CD1c-positive myeloid dendritic cell (primary cell): ENCODE measurements around the gene SPX.

Experiments used
- DNase-seq: peaks from one replicate; pipeline ENCODE4 v3.0.0-alpha.2; 2016; ENCODE audit errors: extremely low spot score

Gene SPX

GRCh38 chr12:21538061-21538653, 12.1 kb downstream of the SPX start:
- DNase-seq = no peak

DNA sequence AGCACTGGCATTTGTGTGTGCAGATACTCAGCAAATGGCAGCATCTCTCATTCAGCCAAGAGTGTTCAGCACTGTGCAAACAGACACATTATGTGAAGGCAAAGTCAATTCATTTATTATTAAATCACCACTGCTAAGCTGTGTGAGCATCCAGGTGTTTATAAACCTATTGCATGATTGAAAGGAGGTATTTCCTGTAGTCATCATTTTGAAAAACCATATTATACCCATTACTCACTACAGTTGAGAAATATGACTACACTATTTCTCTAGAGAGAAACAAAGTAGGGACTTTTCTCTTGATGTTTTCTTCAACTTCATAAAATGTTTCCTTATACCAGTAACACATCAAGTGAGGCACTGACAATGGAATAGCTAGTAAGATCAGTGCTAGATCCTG, 13.7 kb downstream of the SPX start:
- DNase-seq = no peak

GRCh38 chr12:21541773-21542172, 15.7 kb downstream of the SPX start:
- no peak for DNase-seq

DNA sequence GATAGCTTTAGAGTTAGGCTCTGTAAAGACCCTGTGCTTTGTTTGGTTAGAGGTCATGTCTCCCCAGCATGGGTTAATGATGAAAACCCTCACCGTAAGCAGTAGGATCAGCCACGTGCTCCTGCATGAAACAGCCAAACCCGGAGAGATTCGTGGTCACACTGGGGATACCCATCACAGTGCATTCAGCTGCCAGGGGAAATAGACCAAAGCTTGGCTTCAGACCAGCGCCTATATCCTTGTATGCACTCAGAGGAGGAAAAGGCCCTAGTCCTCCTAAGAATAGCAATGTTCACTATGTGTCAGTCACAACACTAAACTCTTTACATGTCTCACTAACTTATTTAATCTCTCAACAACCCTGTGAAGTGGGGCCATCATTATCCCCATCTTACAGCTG, 16.3 kb downstream of the SPX start:
- no peak for DNase-seq

DNA sequence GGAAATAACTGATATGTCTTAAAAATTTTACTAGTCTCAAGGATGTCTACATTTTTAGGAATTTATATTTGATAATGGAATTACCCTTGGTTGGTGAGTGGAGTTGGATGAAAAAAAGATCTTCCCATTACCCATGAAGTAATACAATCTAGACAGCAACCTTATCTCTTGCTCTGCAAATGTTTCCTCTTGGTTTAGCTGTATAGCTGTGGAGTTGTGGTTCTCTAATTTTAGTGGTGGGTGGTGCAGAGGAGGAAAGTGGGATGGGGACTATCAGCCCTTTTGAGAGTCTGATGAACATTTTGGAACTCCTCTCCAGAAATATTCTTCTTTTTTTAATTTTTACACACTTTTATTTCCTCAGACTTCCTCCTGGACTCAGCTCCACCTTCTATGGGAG, 17.1 kb downstream of the SPX start:
- no peak for DNase-seq

DNA sequence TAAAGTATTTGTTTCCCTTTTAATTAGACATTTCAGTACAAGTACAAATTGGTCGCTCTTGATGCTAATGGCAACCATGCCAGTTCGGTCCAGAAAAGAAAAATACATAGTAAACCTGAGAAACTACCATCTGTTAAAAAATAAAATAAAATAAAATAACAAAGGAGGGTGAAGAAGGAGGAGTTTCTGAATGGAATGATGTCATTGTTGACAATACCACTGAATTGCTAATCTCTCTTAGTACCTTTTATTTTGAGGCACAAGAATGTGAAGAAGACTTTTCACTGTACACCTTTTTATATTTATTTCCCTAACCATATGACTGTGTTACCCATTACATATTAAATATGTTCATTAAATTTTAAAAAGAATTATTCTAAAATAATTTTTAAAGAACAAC, 19.5 kb downstream of the SPX start:
- DNase-seq = no peak

GRCh38 chr12:21546716-21547115, 20.6 kb downstream of the SPX start:
- no peak for DNase-seq

DNA sequence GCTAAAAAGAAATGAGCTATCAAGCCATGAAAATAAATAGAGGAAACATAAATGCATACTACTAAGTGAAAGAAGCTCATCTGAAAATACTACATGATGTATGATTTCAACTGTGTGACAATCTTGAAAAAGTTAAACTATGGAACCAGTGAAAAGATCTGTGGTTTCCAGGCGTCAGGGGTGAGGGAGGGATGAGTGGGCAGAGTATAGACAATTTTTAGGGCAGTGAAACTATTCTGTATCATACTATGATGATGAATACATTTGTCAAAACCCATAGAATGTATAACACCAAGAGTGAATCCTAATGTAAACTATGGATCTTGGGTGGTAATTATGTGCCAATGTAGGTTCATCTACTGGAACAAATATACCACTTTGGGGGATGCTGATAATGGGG, 21.3 kb downstream of the SPX start:
- no peak for DNase-seq

DNA sequence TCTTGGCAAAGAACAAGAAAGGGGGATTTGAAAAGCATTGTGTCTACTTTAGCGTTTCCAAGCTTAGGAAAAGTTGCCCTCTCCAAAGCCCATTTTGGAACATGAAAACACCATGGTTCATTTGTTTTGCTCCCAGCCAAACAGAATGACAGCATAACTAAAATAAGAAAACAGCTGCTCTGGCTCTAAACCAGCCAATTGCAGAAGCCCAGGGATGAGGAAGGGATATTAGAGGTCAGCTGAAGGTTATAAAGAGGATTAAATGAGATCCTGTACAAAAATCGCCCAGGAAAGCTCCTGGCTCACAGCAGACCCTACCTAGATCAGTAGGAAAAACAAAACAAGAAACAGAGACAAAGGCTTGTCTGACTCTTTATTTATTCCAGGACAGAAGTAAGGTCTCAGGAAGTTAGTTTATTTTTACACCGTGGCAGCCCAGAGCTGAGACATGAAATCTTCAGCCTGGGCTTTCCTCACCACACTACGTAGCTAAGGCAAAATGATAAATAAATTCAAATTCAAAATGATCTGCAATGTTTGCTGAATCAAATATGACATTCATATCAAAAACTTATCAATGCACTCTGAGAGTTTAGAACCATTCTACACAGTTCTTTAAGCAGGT, 25.9 kb downstream of the SPX start:
- no peak for DNase-seq

DNA sequence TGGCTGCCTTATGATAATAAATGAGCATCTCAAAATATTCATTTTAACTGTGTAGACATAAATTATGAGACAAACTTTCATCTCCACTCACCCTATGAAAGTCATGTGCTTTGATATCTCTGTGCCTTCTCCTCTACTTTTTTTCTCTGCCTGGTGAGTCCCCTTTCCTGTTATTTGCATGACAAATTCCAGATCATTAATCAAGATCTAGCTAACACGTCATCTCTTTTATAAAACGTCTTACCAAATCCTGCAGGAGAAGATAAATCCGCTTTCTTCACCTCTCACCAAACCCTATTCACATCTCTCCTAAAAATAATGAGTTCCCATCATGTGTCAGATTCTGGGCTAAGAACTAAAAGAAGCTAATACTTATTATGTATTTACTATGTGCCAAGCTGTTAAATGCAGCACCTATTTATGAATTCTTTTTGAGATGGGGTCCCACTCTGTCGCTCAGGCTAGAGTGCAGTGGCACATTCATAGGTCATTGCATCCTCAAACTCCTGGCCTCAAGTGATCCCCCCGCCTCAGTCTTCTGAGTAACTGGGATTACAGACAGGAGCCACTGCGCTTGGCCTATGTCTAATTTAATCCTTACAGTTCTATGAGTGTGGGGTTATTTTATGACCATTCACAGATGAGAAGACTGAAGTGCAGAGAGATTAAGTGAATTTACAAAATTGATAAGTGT, 26.7 kb downstream of the SPX start:
- no peak for DNase-seq

DNA sequence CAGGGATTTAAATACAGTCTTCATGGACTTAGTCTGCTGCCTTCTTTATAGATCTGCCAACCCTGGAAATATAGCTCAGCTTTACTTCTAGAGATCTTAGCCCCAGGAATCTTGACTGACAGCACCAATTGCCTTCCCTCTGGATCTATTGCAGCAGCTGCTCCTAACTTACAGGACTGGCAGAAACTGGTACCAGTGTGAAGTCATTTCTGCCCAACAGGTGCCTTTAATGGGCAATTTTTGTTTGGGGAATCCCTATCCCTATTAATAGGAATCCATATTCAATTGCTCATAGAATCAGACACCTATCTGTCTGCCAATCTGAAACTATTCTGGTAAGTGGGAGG, 27.2 kb downstream of the SPX start:
- no peak for DNase-seq

- DNase-seq = no peak
Observed at GRCh38 chr12:21558100-21558679, 32.1 kb downstream of the SPX start.

DNA sequence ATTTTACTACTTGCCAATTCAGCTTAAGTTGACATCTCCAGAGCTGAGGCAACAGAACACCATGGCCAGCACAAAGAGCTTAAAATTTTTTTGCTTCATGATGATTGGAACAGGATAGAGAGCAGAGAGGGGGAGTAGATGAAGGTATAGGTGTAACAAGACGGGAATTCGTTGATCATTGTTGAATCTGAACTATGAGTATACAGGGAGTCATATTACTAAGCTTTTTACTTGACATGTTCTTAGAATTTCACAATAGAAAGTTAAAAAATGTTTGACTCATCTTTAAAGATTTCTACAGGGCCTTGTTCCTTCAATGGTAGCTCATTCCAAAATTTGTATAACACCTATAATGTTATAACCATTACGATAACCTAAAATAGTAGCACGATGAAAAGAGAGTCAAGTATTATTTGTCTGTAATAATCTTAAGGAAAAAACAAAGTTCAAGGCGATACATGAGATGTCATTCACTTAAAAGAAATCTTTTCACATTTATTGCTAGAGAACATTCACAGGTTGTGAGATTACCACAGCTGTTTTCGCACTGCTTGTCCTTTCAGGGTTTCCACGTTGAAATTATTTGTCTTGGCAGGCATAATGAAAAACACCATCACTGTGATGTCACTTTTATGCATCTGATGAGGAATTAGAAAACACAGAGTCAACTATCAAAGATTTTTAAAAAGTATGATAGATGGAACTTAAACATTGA, 33.9 kb downstream of the SPX start:
- no peak for DNase-seq

- DNase-seq = no peak
Observed at GRCh38 chr12:21561158-21561557, 35.1 kb downstream of the SPX start.

DNA sequence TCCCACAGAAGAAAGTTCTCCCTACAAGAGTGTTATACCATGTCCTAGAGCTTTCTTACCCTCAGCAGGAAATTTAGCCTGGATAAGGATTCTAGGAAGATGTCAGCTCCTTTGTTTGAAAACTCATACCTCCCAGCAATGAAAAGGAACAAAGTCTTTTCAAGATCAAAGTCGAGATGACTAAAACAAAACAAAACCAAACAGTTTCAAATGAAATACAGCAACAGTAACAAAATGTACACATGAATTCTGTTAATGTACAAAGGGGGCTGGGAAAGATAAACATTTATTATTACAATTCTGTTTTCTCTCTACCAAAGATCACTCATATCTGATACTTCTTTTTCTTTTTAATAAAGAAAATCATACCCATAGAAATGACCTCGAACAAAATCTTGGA, 36.8 kb downstream of the SPX start:
- DNase-seq = no peak

DNA sequence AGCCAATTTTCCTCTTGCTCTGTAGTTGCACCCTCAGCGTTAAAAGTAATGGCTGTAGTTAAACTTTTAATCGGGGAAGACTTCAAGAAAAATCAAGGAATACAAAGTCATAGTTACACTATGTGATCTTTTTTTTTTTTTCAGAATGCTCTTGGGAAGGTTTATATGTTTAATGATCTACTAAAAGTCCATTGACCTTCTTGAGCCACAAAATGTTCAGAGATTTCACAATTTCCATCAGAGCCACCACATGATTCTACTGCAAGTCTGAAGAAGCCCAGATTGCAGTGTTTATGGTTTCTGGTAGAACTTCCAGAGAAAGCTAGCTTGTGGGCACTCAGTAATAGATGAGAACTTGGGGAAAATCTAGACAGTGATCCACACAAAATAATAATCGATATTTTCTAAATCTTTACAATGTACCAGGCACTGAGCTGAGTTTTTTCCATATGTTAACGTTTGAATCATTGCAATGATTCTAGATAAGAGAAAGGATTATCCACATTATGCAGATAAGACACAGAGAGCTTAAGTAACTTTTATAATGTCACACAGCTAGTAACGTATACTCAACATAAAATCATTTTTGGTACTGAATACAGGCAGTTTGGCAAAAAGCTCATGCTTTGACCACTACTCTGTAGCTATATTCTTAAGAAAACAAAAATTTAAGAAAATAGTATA, 40.3 kb downstream of the SPX start:
- no peak for DNase-seq

DNA sequence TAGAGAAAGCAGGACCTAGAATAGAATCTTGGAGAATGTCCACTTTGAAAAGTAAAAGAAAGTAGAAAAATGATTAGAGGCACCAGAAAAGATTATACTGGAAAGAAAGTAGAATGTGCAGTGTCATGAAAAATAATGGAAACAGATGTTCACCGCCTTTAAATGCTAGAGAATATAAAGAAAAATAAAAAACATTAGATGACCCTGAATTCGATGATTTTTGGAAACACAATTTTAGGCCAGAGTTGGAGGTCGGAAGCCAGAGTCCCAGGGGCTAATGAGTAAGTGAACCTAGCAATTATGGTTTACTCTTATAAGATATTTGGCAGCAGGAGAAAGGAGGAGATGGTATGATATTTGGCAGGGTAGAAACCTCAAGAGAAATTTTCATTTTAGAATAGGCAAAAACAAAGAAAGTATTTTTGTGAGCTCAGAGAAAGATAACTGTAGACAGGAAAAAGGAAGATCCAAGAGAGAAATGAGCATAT, 40.9 kb downstream of the SPX start:
- no peak for DNase-seq

GRCh38 chr12:21568115-21568514, 42.0 kb downstream of the SPX start:
- DNase-seq = no peak

DNA sequence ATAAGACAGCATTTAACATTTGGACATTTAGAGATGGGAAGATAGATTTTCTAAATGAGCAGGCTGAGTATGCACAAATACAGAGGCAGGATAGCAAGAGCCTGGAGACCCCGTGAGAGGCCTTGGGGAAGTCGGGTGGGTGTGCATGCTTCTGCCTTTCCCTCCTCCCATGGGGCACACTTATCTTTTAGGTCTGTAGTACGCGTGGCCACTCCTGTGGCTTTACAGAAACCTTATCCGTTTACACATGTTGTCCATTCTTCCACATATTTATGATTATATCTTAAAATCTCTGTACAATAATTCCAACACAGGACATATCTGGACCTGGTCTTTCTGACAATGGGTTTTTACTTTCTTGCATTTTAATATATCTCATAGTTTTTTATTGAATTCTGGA, 45.0 kb downstream of the SPX start:
- DNase-seq = no peak

DNA sequence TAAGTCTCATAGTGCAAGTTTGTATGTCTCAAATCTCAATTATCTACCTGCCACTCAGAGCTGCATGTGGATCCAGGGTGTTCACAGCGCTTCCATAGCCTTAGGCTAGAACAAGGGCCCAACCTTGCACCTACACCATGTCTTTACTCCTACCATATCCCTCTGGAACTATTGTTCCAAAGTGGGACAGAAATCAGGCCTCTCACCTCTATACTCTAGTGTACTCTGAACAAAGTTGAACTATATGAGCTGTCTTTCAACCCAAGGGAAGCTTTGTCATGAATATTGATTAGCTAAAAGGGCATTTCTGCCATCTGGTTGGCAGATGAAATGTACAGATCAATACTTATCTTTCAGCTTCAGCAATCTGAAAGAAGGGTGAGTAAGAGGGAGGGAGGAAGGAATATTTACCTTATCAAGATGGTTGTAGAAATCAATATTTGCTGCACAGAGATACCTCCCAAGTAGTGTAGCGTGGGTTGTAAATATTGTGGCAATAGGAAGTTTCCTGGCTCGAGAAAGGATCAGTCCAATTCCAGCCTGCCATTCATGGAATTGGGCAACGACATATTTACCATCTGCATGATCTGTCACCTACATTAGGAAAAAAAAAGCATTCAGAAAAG, 47.8 kb downstream of the SPX start:
- no peak for DNase-seq

- DNase-seq = no peak
Observed at GRCh38 chr12:21576431-21576830, 50.3 kb downstream of the SPX start.
